GM12891 (cell line): ENCODE measurements around the gene MLXIP.

Experiments
- POLR2A ChIP-seq: IDR thresholded peaks from 2 replicates; pipeline ENCODE4 v1.6.1; 2011; ENCODE audit warnings: low read depth, low read length, control low read depth
- POLR2AphosphoS5 ChIP-seq: IDR thresholded peaks from 2 replicates; pipeline ENCODE4 v1.6.1; 2011; ENCODE audit warnings: low read depth, low read length, control low read depth
- POU2F2 ChIP-seq: IDR thresholded peaks from 2 replicates; pipeline ENCODE4 v1.6.1; 2011; ENCODE audit warnings: low read depth, mild to moderate bottlenecking, control low read depth, low read length, moderate library complexity
- SPI1 ChIP-seq: IDR thresholded peaks from 2 replicates; pipeline ENCODE4 v1.6.1; 2011; ENCODE audit warnings: low read depth, low read length, control low read depth
- TAF1 ChIP-seq: IDR thresholded peaks from 2 replicates; pipeline ENCODE4 v1.6.1; 2011; ENCODE audit warnings: low read depth, low read length, control low read depth

DNA sequence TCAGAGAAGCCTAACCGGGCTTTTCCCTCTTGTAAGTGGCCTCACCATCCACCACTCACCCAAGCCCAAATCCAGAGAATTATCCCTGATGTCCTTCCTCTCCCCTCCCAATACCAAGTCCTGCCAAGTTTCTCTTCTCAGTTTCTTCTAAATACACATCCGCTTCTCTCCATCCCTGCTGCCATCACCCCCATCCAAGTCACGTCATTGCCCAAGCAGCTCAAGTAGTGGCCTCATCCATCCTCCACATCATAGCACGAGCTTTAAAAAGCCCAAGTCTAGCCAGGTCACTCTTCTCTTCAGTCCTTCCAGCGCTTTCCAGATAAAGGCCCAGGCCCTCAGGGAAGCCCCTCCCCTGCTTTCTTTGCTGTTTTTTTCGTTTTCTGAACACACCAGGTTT lies 70.1 kb downstream of the MLXIP start:
- TF ChIP-seq POLR2A (no peak), SPI1 (no peak), POU2F2 (no peak), TAF1 (no peak), POLR2AphosphoS5 (no peak)
